Endothelial cell of umbilical vein (primary cell): Measurements from ENCODE around the gene COL28A1.

Source experiments
- EZH2 ChIP-seq: IDR thresholded peaks from 2 replicates; pipeline ENCODE4 v1.6.1; 2012; ENCODE audit warnings: borderline replicate concordance, low read depth, mild to moderate bottlenecking, moderate library complexity, low read length, inconsistent platforms; ENCODE audit not compliant: severe bottlenecking
- FOS ChIP-seq: IDR thresholded peaks from 2 replicates; pipeline ENCODE4 v1.6.1; 2011; ENCODE audit warnings: mild to moderate bottlenecking, low read length, moderate library complexity, borderline replicate concordance; ENCODE audit not compliant: insufficient read depth
- POLR2A ChIP-seq: IDR thresholded peaks from 2 replicates; pipeline ENCODE4 v1.6.1; 2012; ENCODE audit warnings: low read depth, mild to moderate bottlenecking, control low read depth, low read length
- POLR2AphosphoS5 ChIP-seq: IDR thresholded peaks from 2 replicates; pipeline ENCODE4 v1.6.1; 2012; ENCODE audit warnings: low read depth, mild to moderate bottlenecking, control low read depth, low read length, moderate library complexity; ENCODE audit not compliant: insufficient read depth
- TF ChIP-seq, protein P1 (sequence below), 2 donors: IDR thresholded peaks; 1 replicate in 1 of 2; 2 replicates in 1 of 2; pipeline ENCODE4 v1.5.1; 2011; ENCODE audit warnings: low read length in 2 of 2, mild to moderate bottlenecking in 2 of 2, moderate library complexity in 2 of 2, control low read depth in 1 of 2, inconsistent platforms in 1 of 2, low read depth in 1 of 2; ENCODE audit not compliant: insufficient read depth in 1 of 2; ENCODE audit errors: extremely low read depth in 1 of 2
- TF ChIP-seq, protein P2 (sequence below): IDR thresholded peaks from 2 replicates; pipeline ENCODE4 v1.6.1; 2011; ENCODE audit not compliant: insufficient read depth, insufficient read length

GRCh38 chr7:7428806-7429205 is 106.9 kb downstream of the COL28A1 start:
- no peak for TF ChIP-seq EZH2
- TF ChIP-seq, protein P1, sequence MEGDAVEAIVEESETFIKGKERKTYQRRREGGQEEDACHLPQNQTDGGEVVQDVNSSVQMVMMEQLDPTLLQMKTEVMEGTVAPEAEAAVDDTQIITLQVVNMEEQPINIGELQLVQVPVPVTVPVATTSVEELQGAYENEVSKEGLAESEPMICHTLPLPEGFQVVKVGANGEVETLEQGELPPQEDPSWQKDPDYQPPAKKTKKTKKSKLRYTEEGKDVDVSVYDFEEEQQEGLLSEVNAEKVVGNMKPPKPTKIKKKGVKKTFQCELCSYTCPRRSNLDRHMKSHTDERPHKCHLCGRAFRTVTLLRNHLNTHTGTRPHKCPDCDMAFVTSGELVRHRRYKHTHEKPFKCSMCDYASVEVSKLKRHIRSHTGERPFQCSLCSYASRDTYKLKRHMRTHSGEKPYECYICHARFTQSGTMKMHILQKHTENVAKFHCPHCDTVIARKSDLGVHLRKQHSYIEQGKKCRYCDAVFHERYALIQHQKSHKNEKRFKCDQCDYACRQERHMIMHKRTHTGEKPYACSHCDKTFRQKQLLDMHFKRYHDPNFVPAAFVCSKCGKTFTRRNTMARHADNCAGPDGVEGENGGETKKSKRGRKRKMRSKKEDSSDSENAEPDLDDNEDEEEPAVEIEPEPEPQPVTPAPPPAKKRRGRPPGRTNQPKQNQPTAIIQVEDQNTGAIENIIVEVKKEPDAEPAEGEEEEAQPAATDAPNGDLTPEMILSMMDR (IDR thresholded peaks at IDR 0.05; ENCODE audit: extremely low read depth in 1 of 2, insufficient read depth in 1 of 2, low read depth in 1 of 2, low read length in 2 of 2) = no peak
- TF ChIP-seq, protein P2, sequence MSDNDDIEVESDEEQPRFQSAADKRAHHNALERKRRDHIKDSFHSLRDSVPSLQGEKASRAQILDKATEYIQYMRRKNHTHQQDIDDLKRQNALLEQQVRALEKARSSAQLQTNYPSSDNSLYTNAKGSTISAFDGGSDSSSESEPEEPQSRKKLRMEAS = no peak
- no peak for TF ChIP-seq POLR2AphosphoS5
- no peak for TF ChIP-seq FOS
- TF ChIP-seq POLR2A = no peak
